ENCODE results near the gene FAM161B.
"Not testable (repeated sequence)": the region's sequence is repeated elsewhere in the genome, so short reads cannot be mapped to it uniquely, and the experiment has no call there.

The FAM161B gene, protein sequence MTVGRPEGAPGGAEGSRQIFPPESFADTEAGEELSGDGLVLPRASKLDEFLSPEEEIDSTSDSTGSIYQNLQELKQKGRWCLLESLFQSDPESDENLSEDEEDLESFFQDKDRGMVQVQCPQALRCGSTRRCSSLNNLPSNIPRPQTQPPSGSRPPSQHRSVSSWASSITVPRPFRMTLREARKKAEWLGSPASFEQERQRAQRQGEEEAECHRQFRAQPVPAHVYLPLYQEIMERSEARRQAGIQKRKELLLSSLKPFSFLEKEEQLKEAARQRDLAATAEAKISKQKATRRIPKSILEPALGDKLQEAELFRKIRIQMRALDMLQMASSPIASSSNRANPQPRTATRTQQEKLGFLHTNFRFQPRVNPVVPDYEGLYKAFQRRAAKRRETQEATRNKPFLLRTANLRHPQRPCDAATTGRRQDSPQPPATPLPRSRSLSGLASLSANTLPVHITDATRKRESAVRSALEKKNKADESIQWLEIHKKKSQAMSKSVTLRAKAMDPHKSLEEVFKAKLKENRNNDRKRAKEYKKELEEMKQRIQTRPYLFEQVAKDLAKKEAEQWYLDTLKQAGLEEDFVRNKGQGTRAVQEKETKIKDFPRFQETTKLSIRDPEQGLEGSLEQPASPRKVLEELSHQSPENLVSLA

DNA sequence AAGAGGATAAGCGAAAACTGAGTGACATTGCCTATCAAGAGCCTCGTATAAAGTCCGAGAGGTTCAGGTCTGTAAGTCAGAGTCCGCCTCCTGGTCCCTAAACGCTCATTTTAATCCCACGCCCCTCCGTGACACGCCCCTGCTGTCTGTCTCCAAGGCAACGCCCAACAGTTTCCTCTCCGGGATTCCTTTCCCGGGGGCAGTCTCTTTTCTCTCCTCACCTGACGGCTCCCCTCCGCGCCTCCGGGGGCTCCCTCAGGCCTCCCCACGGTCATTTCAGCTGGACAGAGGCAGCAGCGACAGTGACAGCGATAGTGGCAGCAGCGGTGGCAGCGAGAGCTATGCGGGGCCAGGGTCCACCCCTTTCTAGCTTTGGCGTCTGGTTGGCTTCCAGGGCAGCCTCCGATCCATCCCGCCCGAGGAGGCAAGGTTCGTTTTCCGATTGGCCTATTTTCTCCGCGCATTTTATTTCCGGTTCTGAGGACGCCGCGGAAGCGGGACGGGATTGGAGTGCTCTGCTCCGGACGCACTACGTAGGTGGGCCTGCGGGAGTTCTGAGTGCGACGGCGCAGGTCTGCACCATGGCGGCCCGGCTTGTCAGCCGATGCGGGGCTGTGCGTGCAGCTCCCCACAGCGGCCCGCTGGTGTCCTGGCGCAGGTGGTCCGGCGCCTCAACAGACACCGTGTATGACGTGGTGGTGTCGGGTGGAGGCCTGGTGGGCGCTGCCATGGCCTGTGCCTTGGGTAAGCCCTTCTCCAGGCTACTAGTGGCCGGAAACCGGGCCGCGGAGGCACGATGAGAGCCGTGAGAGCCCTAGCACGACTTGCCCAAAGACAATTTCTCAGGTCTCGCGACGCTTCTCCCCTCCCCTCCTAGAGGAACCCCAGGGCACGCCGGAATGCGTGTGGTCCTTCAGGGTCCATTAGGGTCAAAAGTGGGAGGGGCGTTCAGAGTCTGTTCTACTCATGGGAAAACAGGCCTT lies at the start of gene FAM161B, which contains the start of gene COQ6:
FAM161B (minus strand) TSS at position 343 of the 983 bp plus-strand sequence; CDS start at position 275, 68 bp downstream.
COQ6 (plus strand) TSS at position 551 of the 983 bp plus-strand sequence; CDS start at position 582, 31 bp downstream.
- DNase-seq = peak; percentile 87

DNA sequence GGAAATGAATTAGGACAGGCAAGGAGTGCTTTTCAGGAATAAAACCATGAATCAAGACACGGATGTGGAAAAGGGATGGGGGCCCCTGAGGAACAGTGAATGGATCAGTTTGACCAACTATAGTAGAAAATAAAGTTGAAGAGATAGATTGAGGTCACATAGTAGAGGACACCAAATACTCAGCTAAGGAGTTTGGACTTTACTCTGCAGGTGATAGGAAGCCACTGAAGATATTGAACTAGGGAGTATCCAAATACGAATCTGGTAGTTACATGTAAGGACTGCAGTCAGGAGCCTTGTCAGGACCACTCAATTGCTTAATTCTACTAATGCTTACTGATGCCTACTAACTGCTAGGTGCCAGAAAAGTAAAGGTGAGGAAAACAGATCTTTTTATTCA lies 48.8 kb upstream of the FAM161B start:
- DNase-seq = no peak

DNA sequence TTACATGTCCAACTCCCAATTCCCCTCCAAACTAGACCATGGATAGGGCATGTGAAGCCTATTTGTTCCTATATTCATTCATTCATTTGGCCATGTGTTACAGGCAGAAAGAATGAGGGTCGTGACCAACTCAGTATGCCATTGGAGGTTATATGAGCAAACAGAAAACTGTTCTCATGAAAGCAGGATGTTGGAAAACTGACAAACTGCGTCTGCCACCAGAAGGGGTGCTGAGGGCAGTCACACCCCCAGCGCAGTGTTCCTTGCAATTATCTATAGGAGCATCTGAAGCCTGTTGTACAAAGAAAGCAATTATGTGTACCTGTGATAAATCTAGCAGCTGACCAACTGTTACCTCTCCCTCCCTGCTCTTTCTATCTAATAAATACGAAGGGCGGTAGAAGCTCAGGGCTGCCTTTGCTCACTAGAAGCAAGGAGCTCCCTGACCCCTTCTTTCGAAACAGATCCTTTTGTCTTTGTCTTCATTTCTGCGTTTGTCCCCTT lies 48.1 kb upstream of the FAM161B start:
- no peak for DNase-seq

DNA sequence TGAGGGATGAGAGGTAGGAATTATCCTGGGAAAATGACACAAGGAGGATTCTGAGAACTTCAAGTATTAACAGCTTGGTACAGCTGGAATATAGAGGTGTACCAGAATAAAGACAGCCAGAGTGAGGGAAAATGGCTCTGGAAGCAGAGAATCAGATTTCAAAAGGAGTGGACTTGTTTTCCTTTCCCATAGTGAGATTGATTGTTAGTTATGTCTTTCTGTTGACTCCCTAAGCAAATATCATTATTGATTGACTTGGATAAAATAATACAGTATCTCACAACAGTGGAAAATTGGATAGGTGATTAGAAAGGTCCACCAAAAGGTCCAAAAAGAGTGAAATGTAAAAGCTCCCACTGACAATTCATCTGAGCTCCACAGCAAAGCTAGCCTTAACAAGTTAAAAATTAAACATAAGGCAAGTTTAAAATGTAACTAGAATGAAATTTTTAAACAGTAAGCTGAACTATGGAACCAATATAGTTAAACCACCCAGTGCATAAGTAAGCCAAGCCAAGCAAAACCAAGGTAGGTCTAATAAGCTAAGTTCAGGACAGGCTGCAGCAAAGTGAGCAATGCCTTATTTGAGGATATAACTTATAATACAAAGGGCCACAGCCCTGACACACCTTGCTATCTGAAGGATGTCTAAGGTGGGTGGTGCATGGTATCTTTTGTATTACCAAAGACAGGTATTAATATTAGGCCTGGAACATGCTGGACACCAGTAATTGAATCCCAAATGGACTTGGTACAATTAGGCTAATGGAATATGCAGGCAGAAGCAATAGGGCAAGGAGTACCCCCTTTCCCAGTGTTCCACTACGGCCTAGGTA lies 47.4 kb upstream of the FAM161B start:
- DNase-seq = no peak

DNA sequence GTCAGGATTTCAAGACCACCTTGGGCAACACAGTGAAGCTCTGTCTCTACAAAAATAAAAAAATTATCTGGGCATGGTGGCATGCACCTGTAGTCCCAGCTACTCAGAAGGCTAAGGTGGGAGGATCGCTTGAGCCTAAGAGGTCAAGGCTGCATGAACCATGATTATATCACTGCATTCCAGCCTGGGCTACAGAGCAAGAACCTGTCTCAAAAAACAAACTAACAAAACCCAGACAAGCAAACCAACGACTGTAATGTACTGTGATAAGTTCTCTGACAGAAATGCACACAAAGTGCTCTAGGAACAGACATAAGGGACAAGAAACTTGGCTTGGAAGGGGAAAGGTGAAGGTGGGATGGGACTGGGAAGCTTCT lies 46.8 kb upstream of the FAM161B start:
- no peak for DNase-seq

DNA sequence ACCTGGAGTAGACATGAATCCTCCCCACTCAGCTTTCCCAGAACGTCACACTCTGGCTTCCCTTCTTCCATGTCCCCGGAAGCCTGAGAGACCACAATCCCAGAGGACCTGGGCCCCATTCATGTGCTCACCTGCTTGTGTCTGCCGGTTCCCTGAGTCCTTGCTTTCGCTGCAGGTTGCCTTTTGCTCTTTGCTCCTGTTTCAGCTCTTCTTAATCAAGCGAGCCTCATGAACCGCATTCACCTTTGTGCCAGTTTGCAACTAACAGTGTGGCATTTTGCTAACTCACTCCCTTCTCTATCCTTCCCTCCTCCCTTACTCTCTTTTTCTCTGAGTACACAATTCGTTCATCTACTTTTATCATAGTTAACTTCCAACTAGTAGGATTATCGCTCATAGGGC lies 46.1 kb upstream of the FAM161B start:
- no peak for DNase-seq

DNA sequence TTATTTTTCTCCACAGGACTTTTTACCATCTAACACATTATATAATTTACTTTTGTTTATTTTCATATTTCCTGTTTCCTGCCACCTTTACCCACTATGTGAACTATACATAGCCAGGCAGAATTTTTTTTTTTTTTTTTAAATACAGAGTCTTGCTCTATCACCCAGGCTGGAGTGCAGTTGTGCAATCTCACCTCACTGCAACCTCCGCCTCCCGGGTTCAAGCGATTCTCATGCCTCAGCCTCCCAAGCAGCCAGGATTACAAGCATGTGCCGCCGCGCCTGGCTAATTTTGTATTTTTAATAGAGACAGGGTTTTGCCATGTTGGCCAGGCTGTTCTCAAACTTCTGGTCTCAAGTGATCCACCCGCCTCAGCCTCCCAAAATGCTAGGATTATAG lies 45.0 kb upstream of the FAM161B start:
- not testable (repeated sequence) for DNase-seq

DNA sequence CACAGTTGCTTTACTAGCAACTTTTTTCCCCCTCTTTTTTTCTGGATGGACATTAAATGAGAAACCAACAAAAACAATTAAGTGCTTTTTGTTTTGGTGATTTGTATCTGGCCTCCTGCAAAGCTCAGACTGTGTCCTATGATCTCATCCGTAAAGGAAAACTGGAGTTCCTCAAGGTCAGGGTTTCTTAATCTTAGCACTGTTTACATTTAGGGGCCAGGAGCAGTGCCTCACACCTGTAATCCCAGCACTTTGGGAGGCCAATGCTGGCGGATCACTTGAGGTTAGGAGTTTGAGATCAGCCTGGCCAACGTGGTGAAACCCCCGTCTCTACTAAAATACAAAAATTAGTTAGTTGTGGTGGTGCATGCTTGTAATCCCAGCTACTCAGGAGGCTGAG lies 41.2 kb upstream of the FAM161B start:
- DNase-seq = no peak

DNA sequence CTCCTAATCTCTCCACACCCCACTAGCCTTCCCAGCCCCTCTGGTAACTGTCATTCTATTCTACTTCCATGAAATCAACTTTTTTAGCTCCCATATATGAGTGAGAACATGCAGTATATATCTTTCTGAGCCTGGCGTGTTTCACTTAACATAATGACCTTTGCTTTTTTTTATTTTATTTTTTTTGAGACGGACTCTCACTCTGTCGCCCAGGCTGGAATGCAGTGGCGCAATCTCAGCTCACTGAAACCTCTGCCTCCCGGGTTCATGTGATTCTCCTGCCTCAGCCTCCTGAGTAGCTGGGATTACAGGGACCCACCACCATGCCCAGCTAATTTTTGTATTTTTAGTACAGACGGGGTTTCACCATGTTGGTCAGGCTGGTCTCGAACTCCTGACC lies 38.8 kb upstream of the FAM161B start:
- DNase-seq = not testable (repeated sequence)

DNA sequence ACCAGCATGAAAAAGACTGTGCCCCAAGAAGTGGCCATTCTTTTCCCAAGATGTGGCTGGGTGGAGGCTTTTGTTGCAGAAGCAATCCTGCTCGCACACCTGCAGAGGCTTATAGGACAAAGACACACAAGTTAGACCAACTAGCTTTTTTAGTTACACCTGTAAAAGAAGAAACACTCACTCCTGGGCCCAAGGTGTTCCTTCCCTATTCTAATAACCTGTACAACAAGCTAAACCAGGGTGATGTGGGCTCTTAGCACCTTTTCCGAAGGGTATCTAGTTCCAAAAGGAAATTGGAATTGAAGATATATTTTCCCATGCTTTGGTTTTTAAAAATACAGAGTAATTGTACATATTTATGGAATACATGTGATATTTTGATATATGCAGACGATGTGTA lies 38.2 kb upstream of the FAM161B start:
- no peak for DNase-seq

DNA sequence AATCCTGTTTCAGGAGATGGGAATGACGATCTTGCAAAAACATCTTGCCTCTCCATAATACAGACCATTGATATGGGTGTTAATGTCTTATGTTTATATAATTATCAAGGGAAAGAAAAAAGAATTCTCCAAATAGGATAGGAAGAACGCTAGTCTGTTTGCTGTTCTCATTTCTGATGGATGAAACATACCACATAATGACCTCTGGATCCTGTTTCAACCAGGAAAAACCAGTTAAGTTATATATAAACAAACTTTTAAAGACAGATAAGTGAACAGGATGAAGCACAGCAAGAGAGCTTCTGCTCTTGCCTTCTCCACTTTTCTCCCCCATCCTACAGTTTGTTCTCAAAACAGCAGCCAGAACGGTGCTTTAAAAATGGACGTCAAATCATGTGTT lies 28.0 kb upstream of the FAM161B start:
- DNase-seq = no peak

DNA sequence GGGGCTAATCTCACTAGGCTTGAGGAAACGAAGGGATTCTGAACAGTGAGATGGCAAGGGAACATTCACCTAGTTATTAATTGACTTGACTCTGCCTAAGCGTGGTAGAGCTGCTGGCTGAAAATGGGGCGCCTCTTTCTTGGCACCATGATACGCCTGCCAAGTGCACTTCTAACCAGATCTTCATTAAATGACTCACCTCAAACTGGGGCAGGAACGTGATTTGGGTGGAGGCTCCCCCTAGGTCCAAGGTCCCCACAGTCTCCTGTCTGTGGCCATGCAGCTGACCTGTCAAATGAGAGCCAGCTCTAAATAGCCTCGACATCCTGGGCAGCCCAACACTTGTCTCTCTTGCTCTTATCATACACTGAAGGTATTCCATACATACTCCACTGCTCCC lies 26.2 kb upstream of the FAM161B start:
- DNase-seq = no peak

DNA sequence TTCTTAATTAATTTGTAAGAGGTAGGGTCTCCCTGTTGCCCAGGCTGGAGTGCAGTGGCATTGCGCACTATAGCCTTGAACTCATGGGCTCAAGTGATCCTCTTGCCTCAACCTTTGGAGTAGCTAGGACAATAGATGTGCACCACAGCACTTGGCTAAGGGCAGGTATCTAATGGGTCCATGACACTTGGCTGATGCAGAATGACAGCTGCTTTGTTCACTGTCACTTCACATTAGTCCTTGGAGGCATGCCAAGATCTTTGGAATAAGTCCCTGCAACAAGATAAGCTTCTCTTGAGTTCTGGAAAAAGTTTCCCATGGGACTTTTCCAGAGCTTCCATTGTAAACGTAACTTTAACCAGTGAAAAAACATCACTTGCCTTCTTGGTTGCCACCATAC lies 23.6 kb upstream of the FAM161B start:
- DNase-seq = no peak

DNA sequence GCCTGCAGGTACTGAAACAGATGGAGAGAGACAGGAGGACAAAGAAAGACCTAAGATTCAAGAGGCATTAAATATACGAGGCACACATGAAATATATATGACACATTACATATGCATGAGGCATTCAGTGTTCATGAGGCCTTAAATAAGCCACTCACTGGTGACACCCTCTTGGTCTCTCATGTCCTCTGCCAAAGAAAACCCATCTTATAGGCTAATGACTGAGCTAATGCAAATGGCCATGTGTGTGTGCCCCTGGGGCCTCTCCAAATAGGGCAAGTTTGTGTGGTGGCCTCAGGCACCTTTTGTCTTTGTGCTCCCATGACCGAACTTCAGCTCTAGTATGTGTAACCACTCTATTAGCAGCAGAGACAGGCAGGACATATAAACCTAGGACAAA lies 19.0 kb upstream of the FAM161B start:
- no peak for DNase-seq

DNA sequence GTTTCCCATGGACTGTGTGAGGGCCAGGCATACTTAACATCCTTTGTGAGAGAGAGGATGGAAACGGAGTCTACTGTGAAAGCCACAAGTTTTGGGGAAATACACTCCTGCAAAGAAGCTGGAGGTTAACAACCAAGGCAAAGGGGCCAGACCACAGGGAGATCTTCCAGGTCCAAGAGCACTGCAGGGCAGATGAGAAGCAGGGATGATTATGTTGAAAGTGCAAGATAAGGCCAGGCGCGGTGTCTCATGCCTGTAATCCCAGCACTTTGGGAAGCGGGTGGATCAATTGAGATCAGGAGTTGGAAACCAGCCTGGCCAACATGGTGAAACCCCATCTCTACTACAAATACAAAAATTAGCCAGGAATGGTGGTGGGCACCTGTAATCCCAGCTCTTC lies 15.3 kb upstream of the FAM161B start:
- no peak for DNase-seq

DNA sequence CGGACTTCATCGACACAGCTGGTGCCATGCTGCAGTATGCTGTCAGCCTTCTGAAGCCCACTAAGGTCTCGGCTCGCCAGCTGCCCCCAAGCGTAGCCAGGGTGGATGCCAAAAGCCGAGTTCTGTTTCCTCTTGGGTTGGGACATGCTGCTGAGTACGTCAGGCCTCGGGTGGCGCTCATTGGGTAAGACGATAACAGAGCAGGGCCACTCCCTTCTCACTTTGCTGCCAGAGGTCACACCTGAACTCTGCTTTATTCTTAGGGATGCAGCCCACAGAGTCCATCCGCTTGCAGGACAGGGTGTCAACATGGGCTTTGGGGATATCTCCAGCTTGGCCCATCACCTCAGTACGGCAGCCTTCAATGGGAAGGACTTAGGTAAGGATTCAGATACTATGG lies 11.3 kb upstream of the FAM161B start:
- DNase-seq = no peak

DNA sequence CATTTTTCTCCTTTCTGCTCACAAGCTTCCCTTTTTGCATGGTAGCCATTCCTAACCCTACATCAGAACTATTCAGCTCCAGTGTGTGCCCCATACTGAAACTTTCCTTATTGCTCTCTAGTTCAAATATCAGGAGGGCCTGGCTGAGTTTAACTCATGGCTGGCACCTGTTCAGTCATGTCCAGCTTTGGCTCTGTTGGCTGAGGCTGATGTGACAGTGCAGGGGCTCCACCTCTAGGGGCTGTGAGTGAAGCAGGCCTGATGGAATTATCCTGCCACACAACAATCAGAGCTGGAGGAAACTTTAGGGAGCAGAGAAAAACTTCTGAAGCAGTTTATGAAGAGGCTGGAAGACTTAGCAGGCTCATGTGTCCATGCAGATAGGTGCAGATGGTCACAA lies 8.7 kb upstream of the FAM161B start:
- DNase-seq = no peak

DNA sequence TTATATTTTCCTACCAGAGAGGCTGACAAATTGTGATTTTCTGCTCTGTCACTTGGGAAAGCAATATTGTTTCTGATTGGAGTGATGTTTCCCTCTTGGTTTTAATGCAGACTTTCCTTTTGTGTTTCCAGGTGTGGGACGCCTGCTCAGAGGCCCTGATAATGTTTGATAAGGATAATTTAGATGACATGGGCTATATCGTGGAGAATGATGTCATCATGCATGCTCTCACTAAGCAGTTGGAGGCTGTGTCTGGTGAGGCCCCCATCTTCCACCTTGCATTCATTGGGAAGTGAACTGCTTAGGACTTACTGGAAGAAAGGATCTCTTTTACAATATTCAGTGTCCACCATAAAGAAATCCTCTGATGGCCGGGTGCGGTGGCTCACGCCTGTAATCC lies 5.8 kb upstream of the FAM161B start:
- no peak for DNase-seq

DNA sequence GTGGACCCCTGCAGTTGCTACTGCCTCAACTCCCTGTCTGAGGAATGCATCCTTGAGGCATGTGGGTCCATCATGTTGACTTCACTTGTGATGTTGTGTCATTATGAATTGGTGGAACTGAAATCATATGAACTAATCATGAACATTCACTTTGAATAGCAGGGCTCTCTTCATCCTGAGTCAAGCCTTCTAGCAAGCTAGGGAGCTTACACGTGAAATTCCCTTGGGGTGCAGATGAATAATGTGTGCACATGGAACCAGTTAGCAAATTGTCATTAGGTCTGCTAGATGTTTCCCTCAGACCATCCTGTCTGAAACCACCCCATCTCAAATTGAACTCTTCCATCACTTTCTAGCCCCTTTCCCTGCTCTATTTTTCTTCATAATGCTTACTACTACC lies 3.8 kb upstream of the FAM161B start:
- no peak for DNase-seq

DNA sequence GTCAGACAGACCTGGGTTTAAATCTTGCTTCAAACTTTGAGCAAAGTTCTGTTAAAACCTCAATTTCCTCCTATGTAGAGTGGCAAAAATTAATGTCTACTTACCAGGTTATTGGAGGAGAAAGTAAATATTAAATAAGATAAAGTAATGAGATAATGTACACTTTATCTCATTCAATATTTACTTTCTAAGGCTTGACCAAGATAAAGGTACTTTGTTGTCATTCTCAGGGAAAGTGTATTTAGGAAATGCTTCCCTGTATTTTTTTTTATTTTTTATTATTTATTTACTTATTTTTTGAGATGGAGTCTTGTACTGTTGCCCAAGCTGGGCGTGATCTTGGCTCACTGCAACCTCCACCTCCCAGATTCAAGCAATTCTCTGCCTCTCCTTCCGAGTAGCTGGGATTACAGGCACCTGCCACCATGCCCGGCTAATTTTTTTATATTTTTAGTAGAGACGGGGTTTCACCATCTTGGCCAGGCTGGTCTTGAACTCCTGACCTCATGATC lies 4.7 kb downstream of the FAM161B start:
- DNase-seq = no peak

DNA sequence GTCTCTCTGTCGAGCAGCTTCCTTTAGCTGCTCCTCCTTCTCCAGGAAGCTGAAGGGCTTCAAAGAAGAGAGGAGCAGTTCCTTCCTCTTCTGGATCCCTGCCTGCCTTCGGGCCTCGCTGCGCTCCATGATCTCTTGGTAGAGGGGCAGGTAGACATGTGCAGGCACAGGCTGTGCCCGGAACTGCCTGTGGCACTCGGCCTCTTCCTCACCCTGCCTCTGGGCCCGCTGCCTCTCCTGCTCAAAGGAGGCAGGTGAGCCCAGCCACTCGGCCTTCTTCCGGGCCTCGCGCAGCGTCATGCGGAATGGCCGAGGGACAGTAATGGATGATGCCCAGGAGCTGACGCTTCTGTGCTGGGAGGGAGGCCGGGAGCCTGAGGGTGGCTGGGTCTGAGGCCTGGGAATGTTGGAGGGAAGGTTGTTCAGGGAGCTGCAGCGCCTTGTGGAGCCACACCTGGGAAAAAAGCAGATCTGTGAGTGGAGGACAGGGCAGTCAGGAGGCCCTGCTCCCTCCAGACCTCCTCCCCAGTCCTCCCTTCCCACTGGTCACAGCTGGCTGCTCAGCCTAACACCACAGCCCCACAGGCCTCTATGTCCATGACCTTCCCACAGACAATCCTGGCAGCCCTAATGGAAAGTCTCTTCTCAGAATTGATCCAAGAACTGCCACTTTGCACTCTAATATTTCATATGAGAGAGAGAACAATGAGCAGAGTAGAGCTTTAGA lies 5.3 kb downstream of the FAM161B start:
- no peak for DNase-seq
